Liver (tissue), 9 donors: Measurements from ENCODE around the gene F13B. TPM values are rescaled to one million over a fixed set of nuclear protein-coding genes. Genes with fewer than 3 reads are reported as not detected.

Experiments
- DNase-seq: peaks from one replicate; pipeline ENCODE4 v3.0.0-alpha.2; 2017; ENCODE audit warnings: low spot score
- H3K27ac ChIP-seq, 2 donors: one replicate each; pipeline ENCODE4 v1.7.0; 2013; ENCODE audit warnings: inconsistent platforms in 2 of 2, low read length in 2 of 2, control low read depth in 1 of 2, low read depth in 1 of 2, mild to moderate bottlenecking in 1 of 2
- H3K27me3 ChIP-seq, 4 donors: one replicate each; pipeline versions ENCODE4 v1.6.1 to v1.7.0; 2013; ENCODE audit warnings: low read length in 3 of 4, inconsistent platforms in 1 of 4, mild to moderate bottlenecking in 1 of 4, moderate library complexity in 1 of 4; ENCODE audit not compliant: control insufficient read depth in 4 of 4, insufficient read depth in 4 of 4
- H3K36me3 ChIP-seq, 4 donors: one replicate each; pipeline versions ENCODE4 v1.6.1 to v1.7.0; 2013; ENCODE audit warnings: low read length in 3 of 4, mild to moderate bottlenecking in 3 of 4, low read depth in 1 of 4, moderate library complexity in 1 of 4; ENCODE audit not compliant: control insufficient read depth in 4 of 4, insufficient read depth in 3 of 4
- H3K4me1 ChIP-seq, 4 donors: one replicate each; pipeline versions ENCODE4 v1.6.1 to v1.7.0; 2013; ENCODE audit warnings: low read length in 3 of 4, mild to moderate bottlenecking in 3 of 4, moderate library complexity in 1 of 4; ENCODE audit not compliant: control insufficient read depth in 4 of 4, insufficient read depth in 4 of 4
- H3K4me3 ChIP-seq, 3 donors: one replicate each; pipeline versions ENCODE4 v1.6.1 to v1.7.0; 2013; ENCODE audit warnings: low read length in 3 of 3, control low read depth in 1 of 3, low read depth in 1 of 3, mild to moderate bottlenecking in 1 of 3
- H3K9ac ChIP-seq, 2 donors: one replicate each; pipeline ENCODE4 v1.7.0; 2013; ENCODE audit warnings: low read length in 2 of 2, mild to moderate bottlenecking in 2 of 2, moderate library complexity in 2 of 2, control low read depth in 1 of 2, low read depth in 1 of 2
- H3K9me3 ChIP-seq, 4 donors: one replicate each; pipeline versions ENCODE4 v1.6.1 to v1.7.0; 2013; ENCODE audit warnings: low read length in 3 of 4; ENCODE audit not compliant: control insufficient read depth in 4 of 4
- ATF3 ChIP-seq: IDR thresholded peaks from 2 replicates; pipeline ENCODE4 v1.6.1; 2016; ENCODE audit warnings: antibody characterized with exemption
- EGR1 ChIP-seq, 2 donors: IDR thresholded peaks; 2 replicates each; pipeline ENCODE4 v1.6.1; 2016 to 2018; ENCODE audit warnings: antibody characterized with exemption in 2 of 2, low read depth in 2 of 2
- FOXA1 ChIP-seq: IDR thresholded peaks from 2 replicates; pipeline ENCODE4 v1.6.1; 2016; ENCODE audit warnings: antibody characterized with exemption
- FOXA2 ChIP-seq: IDR thresholded peaks from 2 replicates; pipeline ENCODE4 v1.6.1; 2016; ENCODE audit warnings: antibody characterized with exemption
- GABPA ChIP-seq, 2 donors: IDR thresholded peaks in 1 of 2; conservative IDR thresholded peaks in 1 of 2; 2 replicates each; pipeline ENCODE4 v1.6.1; 2016; ENCODE audit warnings: antibody characterized with exemption in 2 of 2, mild to moderate bottlenecking in 1 of 2, moderate library complexity in 1 of 2
- HNF4A ChIP-seq, 2 donors: conservative IDR thresholded peaks; 2 replicates each; pipeline ENCODE4 v1.6.1; 2016; ENCODE audit warnings: antibody characterized with exemption in 2 of 2, mild to moderate bottlenecking in 2 of 2
- HNF4G ChIP-seq: IDR thresholded peaks from 2 replicates; pipeline ENCODE4 v1.6.1; 2016; ENCODE audit warnings: antibody characterized with exemption
- JUND ChIP-seq, 2 donors: IDR thresholded peaks; 2 replicates each; pipeline ENCODE4 v1.6.1; 2016; ENCODE audit warnings: antibody characterized with exemption in 2 of 2
- MAX ChIP-seq: IDR thresholded peaks from 2 replicates; pipeline ENCODE4 v1.6.1; 2016; ENCODE audit warnings: antibody characterized with exemption
- NR2F2 ChIP-seq: IDR thresholded peaks from 2 replicates; pipeline ENCODE4 v1.6.1; 2016; ENCODE audit warnings: antibody characterized with exemption
- RAD21 ChIP-seq, 2 donors: IDR thresholded peaks; 2 replicates each; pipeline ENCODE4 v1.6.1; 2016; ENCODE audit warnings: antibody characterized with exemption in 2 of 2, mild to moderate bottlenecking in 2 of 2
- RXRA ChIP-seq, 2 donors: IDR thresholded peaks; 2 replicates each; pipeline ENCODE4 v1.6.1; 2017 to 2018; ENCODE audit warnings: antibody characterized with exemption in 2 of 2, mild to moderate bottlenecking in 1 of 2
- SP1 ChIP-seq: IDR thresholded peaks from 2 replicates; pipeline ENCODE4 v1.6.1; 2018; ENCODE audit warnings: antibody characterized with exemption, mild to moderate bottlenecking
- TAF1 ChIP-seq: conservative IDR thresholded peaks from 2 replicates; pipeline ENCODE4 v1.6.1; 2016; ENCODE audit warnings: antibody characterized with exemption, mild to moderate bottlenecking
- YY1 ChIP-seq: IDR thresholded peaks from 2 replicates; pipeline ENCODE4 v1.6.1; 2016; ENCODE audit warnings: antibody characterized with exemption, mild to moderate bottlenecking
- WGBS: extraction: QIAGEN DNeasy Blood & Tissue Kit; methylation state at CpG from one replicate; pipeline ENCODE4 v1.1.7; 2013; 5-methylcytosine and 5-hydroxymethylcytosine counted together
- polyA plus RNA-seq, 2 donors: library from polyadenylated mRNA; stranded (reverse) in 1 of 2; unstranded in 1 of 2; fragments of 200-250 nt in 1 of 2; fragments of >200 nt in 1 of 2; fragmentation: Nextera tagmentation in 1 of 2; extraction: Ambion mirVana in 1 of 2; gene quantifications; one replicate each; pipeline versions ENCODE4 v1.2.1 to v1.2.3, GENCODE V29; 2013 to 2015
- total RNA-seq, 2 donors: library from RNA; depleted of rRNA; stranded (reverse); fragments of >200 nt; gene quantifications; one replicate each; pipeline ENCODE4 v1.2.3, GENCODE V29; 2014
- TF ChIP-seq, protein P1 (sequence below): IDR thresholded peaks from 2 replicates; pipeline ENCODE4 v1.6.1; 2016; ENCODE audit warnings: antibody characterized with exemption
- TF ChIP-seq, protein P2 (sequence below): fragments of 150-350 bp; IDR thresholded peaks from 2 replicates; pipeline ENCODE4 v1.5.1; 2017; ENCODE audit warnings: improper control_type of control experiment, low read depth, low read length; ENCODE audit not compliant: missing input control
- TF ChIP-seq, protein P3 (sequence below): IDR thresholded peaks from 2 replicates; pipeline ENCODE4 v1.6.1; 2016; ENCODE audit warnings: antibody characterized with exemption, mild to moderate bottlenecking
- donor health status: healthy.
- donor health status: healthy.
- donor health status: healthy.
- donor health status: healthy.
- donor health status: healthy.

Gene F13B
- total and polyA plus RNA-seq, 4 donors: 42.3 to 194 (median 80.2) TPM

DNA sequence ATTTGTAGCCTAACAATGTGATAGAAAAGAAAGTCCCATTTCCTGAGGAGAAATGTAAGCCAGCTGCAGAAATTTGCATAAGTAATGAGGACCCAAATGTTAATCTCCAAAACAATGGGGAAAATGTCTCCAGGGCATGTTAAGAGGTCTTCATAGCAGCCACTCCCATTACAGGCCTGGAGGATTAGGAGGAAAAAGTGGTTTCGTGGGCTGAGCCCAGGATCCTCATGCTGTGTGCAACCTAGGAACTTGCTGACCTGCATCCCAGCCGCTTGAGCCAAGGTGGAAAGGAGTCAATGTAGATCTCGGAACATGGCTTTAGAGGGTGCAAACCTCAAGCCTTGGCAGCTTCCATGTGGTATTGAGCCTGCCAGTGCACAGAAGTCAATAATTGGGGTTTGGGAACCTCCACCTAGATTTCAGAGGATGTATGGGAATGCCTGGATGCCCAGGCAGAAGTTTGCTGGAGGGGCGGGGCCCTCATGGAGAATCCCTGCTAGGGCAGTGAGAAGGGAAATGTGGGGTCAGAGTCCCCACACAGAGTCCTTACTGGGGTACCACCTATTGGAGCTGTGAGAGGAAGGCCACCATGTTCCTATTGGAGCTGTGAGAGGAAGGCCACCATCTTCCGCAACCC, 14.2 kb upstream of the F13B start:
- Histone ChIP-seq H3K4me1 (peaks cover 0 to 2% (median 0%) of the 10 kb centered on the region in 4 donors), H3K9me3 (peaks cover 0 to 2% (median 0%) of the 10 kb centered on the region in 4 donors), H3K9ac (no peak overlapping the region), H3K4me3 (peak overlapping the region in 1 of 3 donors; percentile 0), H3K27ac (no peak overlapping the region), H3K27me3 (no peaks in the 10 kb centered on the region), H3K36me3 (no peaks in the 10 kb centered on the region)
- 97% methylated on average over 5 of the region's 5 CpGs for WGBS
- no peak for DNase-seq
- TF ChIP-seq FOXA2: no peak
- no peak for TF ChIP-seq YY1
- TF ChIP-seq MAX: no peak
- TF ChIP-seq SP1: no peak
- TF ChIP-seq HNF4A (conservative IDR thresholded peaks at IDR 0.05): no peak
- no peak for TF ChIP-seq TAF1
- no peak for TF ChIP-seq RAD21 (IDR thresholded peaks at IDR 0.05)
- TF ChIP-seq HNF4G: no peak
- TF ChIP-seq GABPA (IDR thresholded peaks at IDR 0.05 in 1 of 2, conservative IDR thresholded peaks at IDR 0.05 in 1 of 2): no peak
- TF ChIP-seq RXRA (IDR thresholded peaks at IDR 0.05): no peak
- TF ChIP-seq, protein P1, sequence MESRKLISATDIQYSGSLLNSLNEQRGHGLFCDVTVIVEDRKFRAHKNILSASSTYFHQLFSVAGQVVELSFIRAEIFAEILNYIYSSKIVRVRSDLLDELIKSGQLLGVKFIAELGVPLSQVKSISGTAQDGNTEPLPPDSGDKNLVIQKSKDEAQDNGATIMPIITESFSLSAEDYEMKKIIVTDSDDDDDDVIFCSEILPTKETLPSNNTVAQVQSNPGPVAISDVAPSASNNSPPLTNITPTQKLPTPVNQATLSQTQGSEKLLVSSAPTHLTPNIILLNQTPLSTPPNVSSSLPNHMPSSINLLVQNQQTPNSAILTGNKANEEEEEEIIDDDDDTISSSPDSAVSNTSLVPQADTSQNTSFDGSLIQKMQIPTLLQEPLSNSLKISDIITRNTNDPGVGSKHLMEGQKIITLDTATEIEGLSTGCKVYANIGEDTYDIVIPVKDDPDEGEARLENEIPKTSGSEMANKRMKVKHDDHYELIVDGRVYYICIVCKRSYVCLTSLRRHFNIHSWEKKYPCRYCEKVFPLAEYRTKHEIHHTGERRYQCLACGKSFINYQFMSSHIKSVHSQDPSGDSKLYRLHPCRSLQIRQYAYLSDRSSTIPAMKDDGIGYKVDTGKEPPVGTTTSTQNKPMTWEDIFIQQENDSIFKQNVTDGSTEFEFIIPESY: no peak
- TF ChIP-seq, protein P2, sequence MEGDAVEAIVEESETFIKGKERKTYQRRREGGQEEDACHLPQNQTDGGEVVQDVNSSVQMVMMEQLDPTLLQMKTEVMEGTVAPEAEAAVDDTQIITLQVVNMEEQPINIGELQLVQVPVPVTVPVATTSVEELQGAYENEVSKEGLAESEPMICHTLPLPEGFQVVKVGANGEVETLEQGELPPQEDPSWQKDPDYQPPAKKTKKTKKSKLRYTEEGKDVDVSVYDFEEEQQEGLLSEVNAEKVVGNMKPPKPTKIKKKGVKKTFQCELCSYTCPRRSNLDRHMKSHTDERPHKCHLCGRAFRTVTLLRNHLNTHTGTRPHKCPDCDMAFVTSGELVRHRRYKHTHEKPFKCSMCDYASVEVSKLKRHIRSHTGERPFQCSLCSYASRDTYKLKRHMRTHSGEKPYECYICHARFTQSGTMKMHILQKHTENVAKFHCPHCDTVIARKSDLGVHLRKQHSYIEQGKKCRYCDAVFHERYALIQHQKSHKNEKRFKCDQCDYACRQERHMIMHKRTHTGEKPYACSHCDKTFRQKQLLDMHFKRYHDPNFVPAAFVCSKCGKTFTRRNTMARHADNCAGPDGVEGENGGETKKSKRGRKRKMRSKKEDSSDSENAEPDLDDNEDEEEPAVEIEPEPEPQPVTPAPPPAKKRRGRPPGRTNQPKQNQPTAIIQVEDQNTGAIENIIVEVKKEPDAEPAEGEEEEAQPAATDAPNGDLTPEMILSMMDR: no peak
- no peak for TF ChIP-seq FOXA1
- no peak for TF ChIP-seq EGR1 (IDR thresholded peaks at IDR 0.05; ENCODE audit: low read depth in 2 of 2)
- no peak for TF ChIP-seq NR2F2
- TF ChIP-seq JUND (IDR thresholded peaks at IDR 0.05): no peak
- no peak for TF ChIP-seq ATF3
- TF ChIP-seq, protein P3, sequence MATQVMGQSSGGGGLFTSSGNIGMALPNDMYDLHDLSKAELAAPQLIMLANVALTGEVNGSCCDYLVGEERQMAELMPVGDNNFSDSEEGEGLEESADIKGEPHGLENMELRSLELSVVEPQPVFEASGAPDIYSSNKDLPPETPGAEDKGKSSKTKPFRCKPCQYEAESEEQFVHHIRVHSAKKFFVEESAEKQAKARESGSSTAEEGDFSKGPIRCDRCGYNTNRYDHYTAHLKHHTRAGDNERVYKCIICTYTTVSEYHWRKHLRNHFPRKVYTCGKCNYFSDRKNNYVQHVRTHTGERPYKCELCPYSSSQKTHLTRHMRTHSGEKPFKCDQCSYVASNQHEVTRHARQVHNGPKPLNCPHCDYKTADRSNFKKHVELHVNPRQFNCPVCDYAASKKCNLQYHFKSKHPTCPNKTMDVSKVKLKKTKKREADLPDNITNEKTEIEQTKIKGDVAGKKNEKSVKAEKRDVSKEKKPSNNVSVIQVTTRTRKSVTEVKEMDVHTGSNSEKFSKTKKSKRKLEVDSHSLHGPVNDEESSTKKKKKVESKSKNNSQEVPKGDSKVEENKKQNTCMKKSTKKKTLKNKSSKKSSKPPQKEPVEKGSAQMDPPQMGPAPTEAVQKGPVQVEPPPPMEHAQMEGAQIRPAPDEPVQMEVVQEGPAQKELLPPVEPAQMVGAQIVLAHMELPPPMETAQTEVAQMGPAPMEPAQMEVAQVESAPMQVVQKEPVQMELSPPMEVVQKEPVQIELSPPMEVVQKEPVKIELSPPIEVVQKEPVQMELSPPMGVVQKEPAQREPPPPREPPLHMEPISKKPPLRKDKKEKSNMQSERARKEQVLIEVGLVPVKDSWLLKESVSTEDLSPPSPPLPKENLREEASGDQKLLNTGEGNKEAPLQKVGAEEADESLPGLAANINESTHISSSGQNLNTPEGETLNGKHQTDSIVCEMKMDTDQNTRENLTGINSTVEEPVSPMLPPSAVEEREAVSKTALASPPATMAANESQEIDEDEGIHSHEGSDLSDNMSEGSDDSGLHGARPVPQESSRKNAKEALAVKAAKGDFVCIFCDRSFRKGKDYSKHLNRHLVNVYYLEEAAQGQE: no peak
